ENCODE results near the gene SNAPC4. TPM values are rescaled to one million over a fixed set of nuclear protein-coding genes. Genes with fewer than 3 reads are reported as not detected.

Gene SNAPC4
- total and polyA plus RNA-seq, 8 donors = 5.8 to 14.2 (median 11.3) TPM

- Histone ChIP-seq H3K36me3 (peaks cover 0 to 29% of the 10 kb centered on the region in 2 donors), H3K4me3 (no peak overlapping the region), H3K9me3 (no peaks in the 10 kb centered on the region), H3K4me1 (peaks cover 11 to 38% of the 10 kb centered on the region in 2 donors), H3K27ac (no peak overlapping the region), H3K27me3 (peaks cover 0 to 6% of the 10 kb centered on the region in 2 donors)
- TF ChIP-seq CTCF (IDR thresholded peaks at IDR 0.05) = no peak
- ATAC-seq (no peak), DNase-seq (no peak)
- intact Hi-C loops (cut with DNase I) = no loop called here
Observed at GRCh38 chr9:136366826-136367225, 33.1 kb downstream of the SNAPC4 start.

GRCh38 chr9:136365775-136366222, 34.2 kb downstream of the SNAPC4 start:
- DNase-seq (peak in 1 of 4 donors; percentile 65), ATAC-seq (no peak)
- Histone ChIP-seq H3K9me3 (no peaks in the 10 kb centered on the region), H3K27me3 (peaks cover 0 to 6% of the 10 kb centered on the region in 2 donors), H3K4me1 (peaks cover 11 to 45% of the 10 kb centered on the region in 2 donors), H3K27ac (peak overlapping the region in 1 of 2 donors; percentile 71), H3K36me3 (peaks cover 0 to 26% of the 10 kb centered on the region in 2 donors), H3K4me3 (no peak overlapping the region)
- intact Hi-C loops (cut with DNase I) = no loop called here
- TF ChIP-seq CTCF (IDR thresholded peaks at IDR 0.05) = no peak

GRCh38 chr9:136364942-136365774, 34.8 kb downstream of the SNAPC4 start:
- peaks cover 0 to 6% of the 10 kb centered on the region in 2 donors for H3K27me3 ChIP-seq
- H3K4me1 ChIP-seq = peaks cover 11 to 45% of the 10 kb centered on the region in 2 donors
- no peaks in the 10 kb centered on the region for H3K9me3 ChIP-seq
- H3K4me3 ChIP-seq = no peak overlapping the region
- ATAC-seq (no peak), DNase-seq (no peak)
- no peak for TF ChIP-seq CTCF (IDR thresholded peaks at IDR 0.05)
- intact Hi-C loops (cut with DNase I) = no loop called here
- peak overlapping the region in 1 of 2 donors; percentile 71 for H3K27ac ChIP-seq
- H3K36me3 ChIP-seq = peaks cover 0 to 19% of the 10 kb centered on the region in 2 donors

GRCh38 chr9:136363949-136364748, 35.8 kb downstream of the SNAPC4 start:
- H3K4me3 ChIP-seq = peak overlapping the region in 1 of 2 donors; percentile 72

More at GRCh38 chr9:136363949-136364748, 35.8 kb downstream of the SNAPC4 start:
- no peak for DNase-seq
- H3K4me1 ChIP-seq = peaks cover 11 to 45% of the 10 kb centered on the region in 2 donors
- H3K36me3 ChIP-seq = peaks cover 0 to 14% of the 10 kb centered on the region in 2 donors
- peak in 1 of 2 donors; percentile 54 for TF ChIP-seq CTCF (IDR thresholded peaks at IDR 0.05)
- ATAC-seq = no peak
- peak overlapping the region in 1 of 2 donors; percentile 95 for H3K27ac ChIP-seq
- H3K27me3 ChIP-seq = peaks cover 0 to 6% of the 10 kb centered on the region in 2 donors
- no peaks in the 10 kb centered on the region for H3K9me3 ChIP-seq
- intact Hi-C loops (cut with DNase I) = no loop called here

Data from left lung (tissue), 10 donors.